Keratinocyte (primary cell): ENCODE results near the gene DNAJC22. TPM values are rescaled to one million over a fixed set of nuclear protein-coding genes. Genes with fewer than 3 reads are reported as not detected.
"Not testable (repeated sequence)": the region's sequence is repeated elsewhere in the genome, so short reads cannot be mapped to it uniquely, and the experiment has no call there.

Experiments used
- DNase-seq: peaks from one replicate; pipeline ENCODE4 v3.0.0-alpha.2; 2011; ENCODE audit warnings: low read depth, missing footprints, low spot score
- FAIRE-seq: peaks from 2 replicates; lab custom pipeline; 2011; peaks lifted over from hg19 to GRCh38; lab: Jason Lieb, UNC
- H2AFZ ChIP-seq: 2 replicates; pipeline ENCODE4 v1.6.0; 2012; ENCODE audit warnings: low read length, control low read depth, inconsistent platforms; ENCODE audit not compliant: control insufficient read depth
- H3K27ac ChIP-seq: 2 replicates; pipeline ENCODE4 v1.5.1; 2011; ENCODE audit warnings: low read length; ENCODE audit not compliant: control insufficient read depth, insufficient read depth
- H3K27me3 ChIP-seq: 3 replicates; pipeline ENCODE4 v1.6.0; 2011; ENCODE audit warnings: low read length; ENCODE audit not compliant: control insufficient read depth, insufficient read depth; ENCODE audit errors: extremely low read depth
- H3K36me3 ChIP-seq, 2 experiments: 2 replicates in 1 of 2; 3 replicates in 1 of 2; pipeline ENCODE4 v1.5.1; 2011; ENCODE audit warnings: low read length in 2 of 2, mild to moderate bottlenecking in 1 of 2; ENCODE audit not compliant: control insufficient read depth in 2 of 2, insufficient read depth in 2 of 2; ENCODE audit errors: extremely low read depth in 1 of 2
- H3K4me1 ChIP-seq: 3 replicates; pipeline ENCODE4 v1.5.1; 2011; ENCODE audit warnings: low read length; ENCODE audit not compliant: control insufficient read depth, insufficient read depth; ENCODE audit errors: extremely low read depth
- H3K4me2 ChIP-seq: 3 replicates; pipeline ENCODE4 v1.6.0; 2011; ENCODE audit warnings: low read depth, low read length; ENCODE audit not compliant: control insufficient read depth, insufficient read depth; ENCODE audit errors: extremely low read depth
- H3K4me3 ChIP-seq, 3 experiments: fragments of 200-600 bp in 1 of 3; sonication (generic) in 1 of 3; 2 replicates in 2 of 3; 3 replicates in 1 of 3; pipeline ENCODE4 v1.5.1; 2011 to 2016; ENCODE audit warnings: low read length in 3 of 3, mild to moderate bottlenecking in 3 of 3, control low read depth in 2 of 3, inconsistent platforms in 1 of 3, low read depth in 1 of 3, mixed read lengths in 1 of 3, mixed run types in 1 of 3, moderate library complexity in 1 of 3; ENCODE audit not compliant: control insufficient read depth in 2 of 3, insufficient read depth in 2 of 3; ENCODE audit errors: extremely low read depth in 1 of 3
- H3K79me2 ChIP-seq: 2 replicates; pipeline ENCODE4 v1.6.0; 2012; ENCODE audit warnings: low read length; ENCODE audit not compliant: control insufficient read depth, insufficient read depth
- H3K9ac ChIP-seq: 3 replicates; pipeline ENCODE4 v1.6.0; 2011; ENCODE audit warnings: low read length; ENCODE audit not compliant: control insufficient read depth, insufficient read depth; ENCODE audit errors: extremely low read depth
- H3K9me1 ChIP-seq: 3 replicates; pipeline ENCODE4 v1.6.0; 2011; ENCODE audit warnings: low read length; ENCODE audit not compliant: control insufficient read depth, insufficient read depth; ENCODE audit errors: extremely low read depth
- H3K9me3 ChIP-seq: 2 replicates; pipeline ENCODE4 v1.5.1; 2012; ENCODE audit warnings: low read depth, low read length; ENCODE audit not compliant: control insufficient read depth
- H4K20me1 ChIP-seq: 3 replicates; pipeline ENCODE4 v1.6.0; 2011; ENCODE audit warnings: low read length; ENCODE audit not compliant: control insufficient read depth, insufficient read depth; ENCODE audit errors: extremely low read depth
- CTCF ChIP-seq, 3 experiments: IDR thresholded peaks in 1 of 3; conservative IDR thresholded peaks in 1 of 3; optimal IDR thresholded peaks in 1 of 3; 2 replicates in 2 of 3; 3 replicates in 1 of 3; pipeline versions ENCODE3 to v1.5.1; 2011; ENCODE audit warnings: low read length in 3 of 3, mild to moderate bottlenecking in 3 of 3, moderate library complexity in 2 of 3, control low read depth in 1 of 3, inconsistent platforms in 1 of 3; ENCODE audit not compliant: insufficient read depth in 2 of 3; ENCODE audit errors: extremely low read depth in 1 of 3
- EZH2 ChIP-seq: IDR thresholded peaks from one replicate; pipeline ENCODE4 v1.6.1; 2012; ENCODE audit warnings: inconsistent platforms, mild to moderate bottlenecking, low read length, moderate library complexity
- dilution Hi-C: fragments of 300-500 bp; cut with MboI; formaldehyde crosslinking; loops from one replicate; pipeline ENCODE4 v1.7.0; 2020; ENCODE audit warnings: low sequenced_read_pairs; ENCODE audit not compliant: extremely low pct_ligation_motif_present
- polyA plus RNA-seq, 5 experiments: library from polyadenylated mRNA; depleted of rRNA in 3 of 5; stranded (reverse) in 3 of 5; stranded (forward) in 1 of 5; unstranded in 1 of 5; fragments of >200 nt; gene quantifications; 1 replicate in 1 of 5; 2 replicates in 3 of 5; 3 replicates in 1 of 5; pipeline versions ENCODE4 v1.2.1 to v1.2.3, GENCODE V29; 2011 to 2012; ENCODE audit warnings: missing spikeins in 2 of 5, low read depth in 1 of 5, low replicate concordance in 1 of 5

The DNAJC22 gene
- polyA plus RNA-seq, 1 donor (not counting 4 experiments of a cell fraction or from before 2014, with no cell fraction given) = not detected

DNA sequence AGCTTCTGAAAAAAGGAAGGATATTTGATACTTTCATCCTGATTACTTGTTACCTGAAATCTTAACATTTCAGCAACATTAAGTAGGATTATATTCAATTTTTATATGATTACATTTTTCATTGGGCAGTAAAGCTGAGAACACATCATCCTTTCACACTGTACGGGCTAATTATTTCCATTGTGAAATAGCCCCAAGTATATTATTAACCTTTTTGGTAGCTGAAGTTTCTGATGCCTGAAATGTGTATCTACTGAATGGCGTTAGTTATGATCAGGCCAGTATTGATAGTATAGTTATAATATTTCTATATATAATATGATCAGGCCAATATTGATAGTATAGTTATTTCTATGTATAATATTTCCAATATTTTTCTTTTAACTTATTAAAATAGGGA, 30.7 kb downstream of the DNAJC22 start:
- Histone ChIP-seq H2AFZ (no peak overlapping the region), H3K4me2 (no peak overlapping the region), H3K79me2 (peaks cover 81% of the 10 kb centered on the region), H3K4me1 (peaks cover 4% of the 10 kb centered on the region), H3K4me3 (no peak overlapping the region), H3K36me3 (peaks cover 0 to 4% of the 10 kb centered on the region in 2 experiments), H3K9me1 (no peaks in the 10 kb centered on the region), H3K9ac (no peak overlapping the region), H3K27ac (no peak overlapping the region), H3K27me3 (no peaks in the 10 kb centered on the region), H4K20me1 (peaks cover 8% of the 10 kb centered on the region), H3K9me3 (no peaks in the 10 kb centered on the region)
- FAIRE-seq (no peak), DNase-seq (no peak)
- dilution Hi-C loops = no loop called here
- TF ChIP-seq EZH2 = no peak
- no peak for TF ChIP-seq CTCF (optimal IDR thresholded peaks at IDR 0.05 in 1 of 3, IDR thresholded peaks at IDR 0.05 in 1 of 3, conservative IDR thresholded peaks at IDR 0.05 in 1 of 3; ENCODE audit: extremely low read depth in 1 of 3, insufficient read depth in 2 of 3, low read length in 3 of 3)

DNA sequence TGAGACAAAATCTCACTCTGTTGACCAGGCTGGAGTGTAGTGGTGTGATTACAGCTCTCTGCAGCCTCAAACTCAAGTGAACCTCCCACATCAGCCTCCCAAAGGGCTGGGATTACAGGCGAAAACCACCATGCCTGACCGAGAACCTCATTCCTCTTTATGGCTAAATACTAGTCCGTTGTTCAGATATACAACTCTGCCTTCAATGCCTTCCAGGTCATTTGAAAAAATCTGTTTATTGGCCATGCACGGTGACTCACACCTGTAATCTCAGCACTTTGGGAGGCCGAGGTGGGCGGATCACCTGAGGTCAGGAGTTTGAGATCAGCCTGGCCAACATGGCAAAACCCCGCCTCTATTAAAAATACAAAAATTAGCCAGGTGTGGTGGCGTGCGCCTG, 33.5 kb downstream of the DNAJC22 start:
- H3K4me3 ChIP-seq, H3K36me3 ChIP-seq, H3K9ac ChIP-seq, H3K4me1 ChIP-seq, H2AFZ ChIP-seq, dilution Hi-C loops, DNase-seq, H3K27ac ChIP-seq, H3K4me2 ChIP-seq, H3K9me1 ChIP-seq, H3K27me3 ChIP-seq, H3K9me3 ChIP-seq, FAIRE-seq, H4K20me1 ChIP-seq: not testable (repeated sequence)
- peaks cover 74% of the 10 kb centered on the region for H3K79me2 ChIP-seq

DNA sequence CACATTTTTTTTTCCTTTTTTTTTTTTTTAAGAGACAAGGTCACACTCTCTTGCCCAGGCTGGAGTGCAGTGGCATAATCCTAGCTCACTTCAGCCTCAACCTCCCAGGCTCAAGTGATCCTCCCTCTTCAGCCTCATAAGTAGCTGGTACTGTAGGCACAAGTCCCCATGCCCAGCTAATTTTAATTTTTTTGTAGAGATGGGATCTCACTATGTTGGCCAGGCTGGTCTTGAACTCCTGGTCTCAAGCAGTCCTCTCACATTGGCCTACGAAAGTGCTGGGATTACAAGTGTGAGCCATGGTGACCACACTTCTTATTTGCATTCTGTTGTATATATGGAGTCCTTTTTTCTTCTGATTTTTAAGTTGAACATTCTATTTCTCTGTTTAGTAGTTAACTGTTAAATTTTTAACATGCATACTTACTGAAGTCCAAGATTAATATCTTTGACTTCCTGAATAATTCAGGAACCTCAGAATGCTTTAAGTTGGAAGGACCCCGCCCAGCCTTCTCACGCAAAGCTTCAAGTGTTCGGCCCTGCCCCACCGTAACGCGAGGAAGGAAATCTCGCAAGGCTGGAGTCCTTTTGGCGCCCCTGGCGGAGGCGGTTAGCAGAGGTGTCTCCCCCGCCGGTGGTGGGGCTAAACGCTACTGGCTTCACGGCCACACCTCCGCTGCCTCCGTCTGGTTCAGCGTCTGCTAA, 42.1 kb downstream of the DNAJC22 start:
- Histone ChIP-seq H3K4me3 (no peak overlapping the region), H3K27me3 (no peaks in the 10 kb centered on the region), H3K4me1 (no peaks in the 10 kb centered on the region), H3K4me2 (no peak overlapping the region), H3K79me2 (peaks cover 51% of the 10 kb centered on the region), H3K9ac (no peak overlapping the region), H3K9me3 (no peaks in the 10 kb centered on the region), H4K20me1 (peaks cover 9% of the 10 kb centered on the region), H2AFZ (no peak overlapping the region), H3K36me3 (peaks cover 0 to 19% of the 10 kb centered on the region in 2 experiments), H3K9me1 (no peaks in the 10 kb centered on the region), H3K27ac (no peak overlapping the region)
- FAIRE-seq (no peak), DNase-seq (no peak)
- TF ChIP-seq EZH2 (no peak), CTCF (optimal IDR thresholded peaks at IDR 0.05 in 1 of 3, IDR thresholded peaks at IDR 0.05 in 1 of 3, conservative IDR thresholded peaks at IDR 0.05 in 1 of 3; ENCODE audit: extremely low read depth in 1 of 3, insufficient read depth in 2 of 3, low read length in 3 of 3) (no peak)
- dilution Hi-C loops = no loop called here
